Measurements from ENCODE around the gene TMEM131.

The TMEM131 gene

GRCh38 chr2:97724946-97725688, 270.6 kb downstream of the TMEM131 start:
- no peak overlapping the region for H3K4me3 ChIP-seq (ENCODE audit: low read depth, low read length)

GRCh38 chr2:97724501-97724900, 271.2 kb downstream of the TMEM131 start:
- TF ChIP-seq MYC (IDR thresholded peaks at IDR 0.05; ENCODE audit: low read depth, low read length), result no peak
- TF ChIP-seq CTCF (IDR thresholded peaks at IDR 0.05; ENCODE audit: low read depth, low read length), result no peak
- TF ChIP-seq MAX (IDR thresholded peaks at IDR 0.05; ENCODE audit: low read depth, low read length), result no peak
- no peak for TF ChIP-seq POLR2A (IDR thresholded peaks at IDR 0.05; ENCODE audit: extremely low read depth, insufficient read length)

More at GRCh38 chr2:97724946-97725688, 270.6 kb downstream of the TMEM131 start:
- TF ChIP-seq CTCF (IDR thresholded peaks at IDR 0.05; ENCODE audit: low read depth, low read length) (no peak), POLR2A (IDR thresholded peaks at IDR 0.05; ENCODE audit: extremely low read depth, insufficient read length) (no peak), MYC (IDR thresholded peaks at IDR 0.05; ENCODE audit: low read depth, low read length) (no peak), MAX (IDR thresholded peaks at IDR 0.05; ENCODE audit: low read depth, low read length) (no peak)
- no peak for DNase-seq (ENCODE audit: low read depth)

GRCh38 chr2:97724073-97724410, 271.7 kb downstream of the TMEM131 start:
- TF ChIP-seq MYC (IDR thresholded peaks at IDR 0.05; ENCODE audit: low read depth, low read length), result no peak
- no peak for TF ChIP-seq POLR2A (IDR thresholded peaks at IDR 0.05; ENCODE audit: extremely low read depth, insufficient read length)
- no peak for TF ChIP-seq MAX (IDR thresholded peaks at IDR 0.05; ENCODE audit: low read depth, low read length)
- no peak for TF ChIP-seq CTCF (IDR thresholded peaks at IDR 0.05; ENCODE audit: low read depth, low read length)
- H3K4me3 ChIP-seq (ENCODE audit: low read depth, low read length), result no peak overlapping the region
- no peak for DNase-seq (ENCODE audit: low read depth)

More at GRCh38 chr2:97724501-97724900, 271.2 kb downstream of the TMEM131 start:
- DNase-seq (ENCODE audit: low read depth), result no peak
- H3K4me3 ChIP-seq (ENCODE audit: low read depth, low read length), result no peak overlapping the region

GRCh38 chr2:97723156-97724072, 272.3 kb downstream of the TMEM131 start:
- no peak overlapping the region for H3K4me3 ChIP-seq (ENCODE audit: low read depth, low read length)
- TF ChIP-seq CTCF (IDR thresholded peaks at IDR 0.05; ENCODE audit: low read depth, low read length) (no peak), MYC (IDR thresholded peaks at IDR 0.05; ENCODE audit: low read depth, low read length) (no peak), MAX (IDR thresholded peaks at IDR 0.05; ENCODE audit: low read depth, low read length) (no peak), POLR2A (IDR thresholded peaks at IDR 0.05; ENCODE audit: extremely low read depth, insufficient read length) (no peak)
- DNase-seq (ENCODE audit: low read depth), result no peak

GRCh38 chr2:97722227-97722626, 273.5 kb downstream of the TMEM131 start:
- no peak overlapping the region for H3K4me3 ChIP-seq (ENCODE audit: low read depth, low read length)
- no peak for DNase-seq (ENCODE audit: low read depth)
- TF ChIP-seq POLR2A (IDR thresholded peaks at IDR 0.05; ENCODE audit: extremely low read depth, insufficient read length), result no peak
- TF ChIP-seq MAX (IDR thresholded peaks at IDR 0.05; ENCODE audit: low read depth, low read length), result no peak
- no peak for TF ChIP-seq CTCF (IDR thresholded peaks at IDR 0.05; ENCODE audit: low read depth, low read length)
- TF ChIP-seq MYC (IDR thresholded peaks at IDR 0.05; ENCODE audit: low read depth, low read length), result no peak

All from NB4 (cell line).